Adrenal gland (tissue), 5 donors: ENCODE results near the gene LRRN2.

Source experiments
- POLR2A ChIP-seq, 2 donors: fragments of 450-650 bp; IDR thresholded peaks; one replicate each; pipeline ENCODE4 v1.6.1; 2017; ENCODE audit warnings: antibody characterized with exemption in 2 of 2, mild to moderate bottlenecking in 2 of 2, moderate library complexity in 1 of 2
- TF ChIP-seq, protein P1 (sequence below), 6 experiments: fragments of 450-650 bp in 4 of 6; fragments of 200-600 bp in 2 of 6; sonication (generic) in 1 of 6; IDR thresholded peaks; 1 replicate in 5 of 6; 2 replicates in 1 of 6; pipeline versions ENCODE4 v1.5.1 to v1.8.0; 2016 to 2021; ENCODE audit warnings: antibody characterized with exemption in 6 of 6, mild to moderate bottlenecking in 2 of 6, moderate library complexity in 1 of 6
- donor health status: DM: no; HTN: no; CAD: no.

- TF ChIP-seq, protein P1, sequence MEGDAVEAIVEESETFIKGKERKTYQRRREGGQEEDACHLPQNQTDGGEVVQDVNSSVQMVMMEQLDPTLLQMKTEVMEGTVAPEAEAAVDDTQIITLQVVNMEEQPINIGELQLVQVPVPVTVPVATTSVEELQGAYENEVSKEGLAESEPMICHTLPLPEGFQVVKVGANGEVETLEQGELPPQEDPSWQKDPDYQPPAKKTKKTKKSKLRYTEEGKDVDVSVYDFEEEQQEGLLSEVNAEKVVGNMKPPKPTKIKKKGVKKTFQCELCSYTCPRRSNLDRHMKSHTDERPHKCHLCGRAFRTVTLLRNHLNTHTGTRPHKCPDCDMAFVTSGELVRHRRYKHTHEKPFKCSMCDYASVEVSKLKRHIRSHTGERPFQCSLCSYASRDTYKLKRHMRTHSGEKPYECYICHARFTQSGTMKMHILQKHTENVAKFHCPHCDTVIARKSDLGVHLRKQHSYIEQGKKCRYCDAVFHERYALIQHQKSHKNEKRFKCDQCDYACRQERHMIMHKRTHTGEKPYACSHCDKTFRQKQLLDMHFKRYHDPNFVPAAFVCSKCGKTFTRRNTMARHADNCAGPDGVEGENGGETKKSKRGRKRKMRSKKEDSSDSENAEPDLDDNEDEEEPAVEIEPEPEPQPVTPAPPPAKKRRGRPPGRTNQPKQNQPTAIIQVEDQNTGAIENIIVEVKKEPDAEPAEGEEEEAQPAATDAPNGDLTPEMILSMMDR (IDR thresholded peaks at IDR 0.05) = no peak
- TF ChIP-seq POLR2A (IDR thresholded peaks at IDR 0.05) = no peak
These were observed 116.8 kb downstream of the LRRN2 start for GRCh38 chr1:204568576-204569315.
